ENCODE measurements around the gene C1orf174.

The C1orf174 gene

DNA sequence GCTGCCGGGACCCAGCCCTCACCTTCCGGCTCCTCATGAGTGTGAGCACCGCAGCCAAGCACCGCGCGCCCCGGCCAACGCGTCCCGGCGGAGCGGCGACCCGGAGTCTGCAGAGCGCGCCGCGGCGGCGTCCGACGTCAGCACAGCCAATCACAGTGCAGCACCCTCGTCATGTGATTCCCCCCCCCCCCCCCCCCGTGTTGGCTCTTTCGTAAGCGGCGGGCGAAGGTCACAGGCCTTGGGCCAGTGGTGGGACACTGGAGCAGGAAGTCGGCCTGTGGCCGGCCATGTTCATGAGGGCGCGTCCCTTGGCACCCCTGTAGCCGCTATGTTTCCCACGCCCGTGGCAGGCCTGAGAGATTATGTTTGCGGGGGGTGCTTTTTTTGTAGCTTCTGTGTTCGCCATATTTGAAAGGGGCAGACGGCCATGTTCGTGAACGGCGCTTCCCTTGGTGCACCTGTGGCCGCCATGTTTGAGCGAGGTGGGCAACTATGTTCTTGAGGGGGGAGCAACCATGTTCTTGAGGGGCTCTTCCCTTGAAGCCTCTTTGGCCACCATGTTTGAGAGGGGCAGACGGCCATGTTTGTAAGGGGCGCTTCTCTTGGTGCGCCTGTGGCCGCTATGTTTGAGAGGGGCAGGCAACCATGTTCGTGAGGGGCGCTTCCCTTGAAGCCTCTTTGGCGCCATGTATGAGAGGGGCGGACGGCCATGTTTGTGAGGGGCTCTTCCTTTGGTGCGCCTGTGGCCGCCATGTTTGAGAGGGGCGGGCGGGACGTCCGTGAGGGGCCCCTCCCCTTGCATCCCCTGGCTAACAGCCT lies at the start of gene C1orf174:
Gene C1orf174, minus strand, starts transcription at position 123 of the 819 bp plus-strand sequence. Its CDS starts 86 bp downstream, at position 37.
- H3K4me1 ChIP-seq (ENCODE audit: insufficient read depth, low read length), result peaks cover 5% of the 10 kb centered on the region; the same call in 1 of the 2 replicates
- H3K9ac ChIP-seq (ENCODE audit: low read depth, low read length), result peak within 1 kb of the TSS; percentile 83
- H3K9me3 ChIP-seq (ENCODE audit: control insufficient read depth, insufficient read depth, low read length), result no peaks in the 10 kb centered on the region
- H3K36me3 ChIP-seq (ENCODE audit: insufficient read depth, low read length), result no peaks in the 10 kb centered on the region

DNA sequence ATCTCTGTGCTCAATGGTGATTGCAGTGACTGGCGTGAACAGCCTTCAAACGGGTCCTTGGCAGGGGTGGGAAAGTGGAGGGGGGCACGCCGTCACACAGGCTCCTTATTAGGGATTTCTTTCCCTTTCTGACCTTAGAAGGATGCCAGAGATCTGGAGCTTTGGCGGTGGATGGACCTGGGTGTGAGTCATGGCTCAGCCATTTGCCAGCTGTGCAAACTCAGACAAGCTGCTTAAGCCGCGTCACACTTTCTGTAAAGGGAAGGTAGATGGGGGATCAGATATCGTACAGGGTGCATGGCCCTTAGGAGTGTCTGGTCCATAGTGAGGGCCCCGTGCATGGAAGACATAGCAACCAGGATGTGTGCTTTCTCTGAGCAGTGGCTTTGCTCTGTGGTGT lies 48.3 kb upstream of the C1orf174 start:
- H3K9ac ChIP-seq (ENCODE audit: low read depth, low read length), result no peak overlapping the region
- no peaks in the 10 kb centered on the region for H3K4me1 ChIP-seq (ENCODE audit: insufficient read depth, low read length)
- H3K9me3 ChIP-seq (ENCODE audit: control insufficient read depth, insufficient read depth, low read length), result peaks cover 4% of the 10 kb centered on the region; the same call in 1 of the 2 replicates
- H3K36me3 ChIP-seq (ENCODE audit: insufficient read depth, low read length), result no peaks in the 10 kb centered on the region

DNA sequence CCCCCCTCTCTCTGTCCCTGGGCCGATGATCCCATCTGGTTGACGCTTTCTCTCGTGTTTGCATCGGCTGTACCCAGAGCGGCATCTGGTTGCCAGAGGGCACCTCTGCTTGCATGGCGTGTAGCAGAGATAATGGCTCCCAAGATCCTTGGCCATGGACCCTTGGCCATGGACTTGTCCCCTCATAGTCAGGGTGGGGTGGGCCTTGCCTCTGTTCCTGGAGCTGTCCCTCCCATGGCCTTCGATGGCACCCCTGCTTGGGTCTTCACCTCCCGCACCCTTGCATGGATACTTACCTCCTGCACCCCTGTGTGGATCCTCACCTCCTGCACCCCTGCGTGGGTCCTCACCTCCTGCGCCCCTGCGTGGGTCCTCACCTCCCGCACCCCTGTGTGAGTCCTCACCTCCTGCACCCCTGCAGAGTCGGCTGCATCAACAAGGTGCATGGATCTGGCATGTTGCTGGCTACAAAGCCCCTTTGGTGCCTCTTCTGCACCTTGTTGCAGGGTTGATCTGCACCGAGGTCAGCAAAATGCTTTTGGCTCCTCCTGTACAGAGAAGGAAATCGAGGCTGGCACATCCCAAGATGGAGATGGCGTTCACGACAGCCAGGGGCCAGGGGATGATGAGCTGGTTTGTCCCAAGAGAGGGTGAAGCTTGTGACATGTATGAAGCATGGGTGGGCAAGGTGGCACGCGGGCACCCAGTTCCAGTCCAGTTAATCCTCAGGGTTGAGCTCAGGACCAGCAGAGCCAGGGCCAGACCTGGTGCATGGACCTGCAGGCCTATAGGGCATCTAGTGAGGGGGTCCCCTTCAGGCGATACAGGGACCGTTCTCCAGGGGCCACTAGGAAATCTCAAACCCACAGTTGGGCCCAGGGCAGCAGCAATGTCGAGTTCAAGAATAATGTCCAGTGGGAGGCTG lies 46.1 kb upstream of the C1orf174 start:
- H3K4me1 ChIP-seq (ENCODE audit: insufficient read depth, low read length), result no peaks in the 10 kb centered on the region
- no peak overlapping the region for H3K9ac ChIP-seq (ENCODE audit: low read depth, low read length)
- peaks cover 4% of the 10 kb centered on the region; the same call in 1 of the 2 replicates for H3K9me3 ChIP-seq (ENCODE audit: control insufficient read depth, insufficient read depth, low read length)
- H3K36me3 ChIP-seq (ENCODE audit: insufficient read depth, low read length), result no peaks in the 10 kb centered on the region

DNA sequence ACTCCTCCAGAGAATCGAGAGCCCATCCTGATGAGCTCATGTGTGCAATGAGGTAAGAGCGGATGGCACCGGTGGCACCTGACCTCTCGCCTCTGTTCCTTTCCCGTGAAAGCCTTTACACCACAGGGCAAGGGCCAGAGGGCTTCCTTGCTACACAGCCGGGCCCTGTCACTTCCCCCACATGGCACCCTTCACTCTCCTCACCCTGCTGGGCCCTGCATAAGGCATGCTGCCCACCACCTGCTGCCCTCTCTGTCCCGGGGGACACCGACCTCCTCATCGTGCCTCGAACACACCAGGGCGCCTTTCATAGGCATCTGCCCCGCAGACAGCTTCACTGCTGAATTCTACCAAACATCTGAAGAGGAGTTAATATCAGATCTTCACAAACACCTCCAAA lies 45.1 kb upstream of the C1orf174 start:
- H3K9ac ChIP-seq (ENCODE audit: low read depth, low read length), result no peak overlapping the region
- H3K9me3 ChIP-seq (ENCODE audit: control insufficient read depth, insufficient read depth, low read length), result peaks cover 4% of the 10 kb centered on the region; the same call in 1 of the 2 replicates
- no peaks in the 10 kb centered on the region for H3K4me1 ChIP-seq (ENCODE audit: insufficient read depth, low read length)
- H3K36me3 ChIP-seq (ENCODE audit: insufficient read depth, low read length), result no peaks in the 10 kb centered on the region

DNA sequence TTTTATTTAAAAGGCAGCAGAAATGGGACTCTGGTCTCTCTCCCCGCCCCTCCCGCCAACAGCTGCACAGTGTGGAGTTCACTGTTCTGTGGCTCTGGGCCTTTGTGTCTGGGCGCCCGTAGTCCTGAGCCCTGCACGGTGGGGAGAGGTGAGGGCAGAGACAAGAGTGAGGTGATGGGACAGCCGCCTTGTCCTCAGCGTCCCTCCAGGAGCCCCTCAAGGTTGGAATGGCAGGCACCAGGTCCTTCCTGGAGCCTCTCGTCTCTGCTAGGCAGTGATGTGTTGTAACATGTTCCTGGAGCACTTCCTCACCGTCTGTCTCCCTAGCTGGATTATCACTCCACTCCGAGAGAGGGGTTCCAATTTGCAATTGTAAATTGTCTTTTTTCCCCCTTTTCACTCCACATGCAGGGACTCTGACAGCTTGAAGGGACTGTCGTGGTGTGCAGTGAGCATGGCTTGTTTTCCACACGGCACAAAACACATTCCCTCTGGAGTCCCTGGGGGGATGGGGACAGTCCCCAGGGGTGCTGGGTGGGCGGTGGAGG lies 44.6 kb upstream of the C1orf174 start:
- H3K36me3 ChIP-seq (ENCODE audit: insufficient read depth, low read length), result no peaks in the 10 kb centered on the region
- peaks cover 4% of the 10 kb centered on the region; the same call in 1 of the 2 replicates for H3K9me3 ChIP-seq (ENCODE audit: control insufficient read depth, insufficient read depth, low read length)
- no peaks in the 10 kb centered on the region for H3K4me1 ChIP-seq (ENCODE audit: insufficient read depth, low read length)
- no peak overlapping the region for H3K9ac ChIP-seq (ENCODE audit: low read depth, low read length)

DNA sequence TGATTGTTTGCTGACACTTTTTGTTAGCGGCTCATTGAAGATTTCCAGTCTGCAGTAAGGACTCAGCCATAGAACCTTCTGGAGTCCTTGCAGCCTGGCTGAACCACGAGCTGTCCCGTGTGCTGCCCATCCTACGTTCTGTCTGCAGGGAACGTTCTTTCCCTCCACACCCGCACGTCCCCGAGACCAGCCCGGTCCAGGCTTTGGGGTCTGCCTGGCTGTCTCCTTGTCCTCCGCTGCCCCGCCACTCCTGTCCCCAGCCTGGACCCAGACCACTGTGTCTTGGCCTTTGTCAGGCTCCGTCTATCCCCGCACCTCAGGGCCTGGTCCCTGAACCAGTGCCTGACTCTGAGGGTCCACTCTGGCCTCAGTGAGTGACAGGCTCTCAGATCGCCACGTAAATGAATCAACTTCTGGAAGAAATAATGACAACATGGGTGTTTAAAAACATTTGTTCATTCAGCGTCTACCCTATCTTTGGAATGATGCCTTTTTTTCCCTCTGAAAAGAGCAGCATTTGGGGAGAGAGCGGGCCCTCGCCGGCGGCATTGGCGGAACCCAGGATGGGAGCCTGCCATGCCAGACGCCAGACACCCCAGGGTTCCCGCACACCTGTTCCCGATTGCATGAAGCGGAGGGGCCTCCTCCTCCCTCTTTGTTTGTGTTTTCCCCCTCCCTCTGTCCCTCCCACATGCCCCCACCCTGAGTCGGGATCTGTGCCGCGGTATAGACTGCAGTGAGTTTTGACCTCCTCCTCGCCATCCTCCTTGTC lies 43.9 kb upstream of the C1orf174 start:
- Histone ChIP-seq H3K9ac (ENCODE audit: low read depth, low read length) (no peak overlapping the region), H3K9me3 (ENCODE audit: control insufficient read depth, insufficient read depth, low read length) (no peaks in the 10 kb centered on the region), H3K36me3 (ENCODE audit: insufficient read depth, low read length) (no peaks in the 10 kb centered on the region), H3K4me1 (ENCODE audit: insufficient read depth, low read length) (no peaks in the 10 kb centered on the region)

DNA sequence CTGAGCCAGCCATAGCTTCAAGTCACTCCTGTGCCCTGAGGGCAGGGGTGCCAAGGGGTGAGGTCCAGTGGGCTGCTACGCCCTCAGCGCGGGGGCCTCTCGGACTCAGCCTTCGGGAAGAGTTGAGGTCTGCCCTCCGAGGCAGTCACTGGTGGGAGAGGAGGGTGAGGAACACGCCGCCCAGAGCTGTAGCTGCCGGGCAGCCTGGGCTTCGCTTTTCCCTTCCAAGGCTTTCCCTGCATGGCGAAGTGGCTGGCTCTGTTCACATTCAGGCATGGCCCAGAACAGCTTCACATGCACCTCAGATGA lies 43.0 kb upstream of the C1orf174 start:
- Histone ChIP-seq H3K9ac (ENCODE audit: low read depth, low read length) (no peak overlapping the region), H3K4me1 (ENCODE audit: insufficient read depth, low read length) (no peaks in the 10 kb centered on the region), H3K9me3 (ENCODE audit: control insufficient read depth, insufficient read depth, low read length) (no peaks in the 10 kb centered on the region), H3K36me3 (ENCODE audit: insufficient read depth, low read length) (no peaks in the 10 kb centered on the region)

DNA sequence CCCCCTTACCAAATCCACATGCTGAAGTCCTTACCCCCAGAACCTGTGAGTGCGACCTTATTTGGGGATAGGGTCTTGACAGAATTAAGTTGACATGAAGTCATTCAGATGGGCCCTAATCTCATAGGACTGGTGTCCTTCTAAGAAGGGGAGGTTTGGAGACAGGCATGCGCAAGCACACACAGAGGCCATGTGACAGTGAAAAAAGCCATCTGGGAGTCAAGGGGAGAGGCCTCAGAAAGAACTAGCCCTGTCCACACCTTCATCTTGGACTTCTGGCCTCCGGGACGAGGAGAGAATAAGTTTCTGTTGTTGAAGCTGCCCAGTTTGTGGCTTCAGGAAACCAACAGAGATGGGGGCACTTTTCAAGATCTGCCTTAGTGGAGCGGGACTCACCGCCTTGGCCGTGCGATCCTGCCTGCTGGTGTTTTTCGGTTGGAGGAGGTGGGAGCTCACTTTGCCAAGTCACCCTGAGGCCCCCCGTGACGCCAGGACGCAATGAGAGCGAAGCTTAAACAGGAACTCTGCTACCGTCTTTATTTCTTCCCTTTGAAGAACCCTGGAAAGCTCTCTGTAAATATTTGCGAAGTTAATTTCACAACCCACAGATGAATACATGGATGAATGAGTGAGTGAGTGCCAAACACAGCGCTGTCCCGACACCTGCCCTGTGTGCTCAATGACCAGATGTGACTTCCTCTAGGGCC lies 42.5 kb upstream of the C1orf174 start:
- Histone ChIP-seq H3K9me3 (ENCODE audit: control insufficient read depth, insufficient read depth, low read length) (no peaks in the 10 kb centered on the region), H3K4me1 (ENCODE audit: insufficient read depth, low read length) (no peaks in the 10 kb centered on the region), H3K36me3 (ENCODE audit: insufficient read depth, low read length) (no peaks in the 10 kb centered on the region), H3K9ac (ENCODE audit: low read depth, low read length) (no peak overlapping the region)

DNA sequence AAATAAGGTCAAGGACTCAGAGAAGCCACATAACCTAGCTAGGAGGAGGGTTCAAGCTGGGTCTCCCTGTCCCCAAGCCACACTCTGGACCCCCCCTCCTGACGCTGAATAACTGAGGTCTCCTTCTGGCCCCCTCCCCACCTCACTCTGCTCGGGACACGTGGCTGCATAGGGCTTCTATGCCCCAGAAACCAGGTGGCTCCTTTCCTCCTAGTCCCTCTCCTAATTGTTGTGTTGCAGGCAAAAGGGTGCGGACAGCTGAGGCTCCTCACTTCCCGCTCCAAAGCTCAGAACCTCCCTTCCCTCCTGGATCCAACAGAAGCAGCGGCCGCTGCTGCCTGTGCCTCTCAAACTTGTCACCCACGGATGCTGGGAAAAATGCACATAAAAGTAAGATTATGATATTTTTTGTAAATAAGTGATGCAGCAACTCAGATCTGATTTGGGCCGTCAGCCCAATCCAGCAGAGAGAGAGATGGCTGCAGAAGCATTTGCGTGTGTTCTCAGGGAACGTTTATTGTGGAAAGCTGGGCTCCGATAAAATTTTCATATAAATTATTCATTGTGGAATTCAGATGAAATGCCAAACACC lies 40.8 kb upstream of the C1orf174 start:
- Histone ChIP-seq H3K36me3 (ENCODE audit: insufficient read depth, low read length) (no peaks in the 10 kb centered on the region), H3K9me3 (ENCODE audit: control insufficient read depth, insufficient read depth, low read length) (no peaks in the 10 kb centered on the region), H3K9ac (ENCODE audit: low read depth, low read length) (no peak overlapping the region), H3K4me1 (ENCODE audit: insufficient read depth, low read length) (no peaks in the 10 kb centered on the region)

DNA sequence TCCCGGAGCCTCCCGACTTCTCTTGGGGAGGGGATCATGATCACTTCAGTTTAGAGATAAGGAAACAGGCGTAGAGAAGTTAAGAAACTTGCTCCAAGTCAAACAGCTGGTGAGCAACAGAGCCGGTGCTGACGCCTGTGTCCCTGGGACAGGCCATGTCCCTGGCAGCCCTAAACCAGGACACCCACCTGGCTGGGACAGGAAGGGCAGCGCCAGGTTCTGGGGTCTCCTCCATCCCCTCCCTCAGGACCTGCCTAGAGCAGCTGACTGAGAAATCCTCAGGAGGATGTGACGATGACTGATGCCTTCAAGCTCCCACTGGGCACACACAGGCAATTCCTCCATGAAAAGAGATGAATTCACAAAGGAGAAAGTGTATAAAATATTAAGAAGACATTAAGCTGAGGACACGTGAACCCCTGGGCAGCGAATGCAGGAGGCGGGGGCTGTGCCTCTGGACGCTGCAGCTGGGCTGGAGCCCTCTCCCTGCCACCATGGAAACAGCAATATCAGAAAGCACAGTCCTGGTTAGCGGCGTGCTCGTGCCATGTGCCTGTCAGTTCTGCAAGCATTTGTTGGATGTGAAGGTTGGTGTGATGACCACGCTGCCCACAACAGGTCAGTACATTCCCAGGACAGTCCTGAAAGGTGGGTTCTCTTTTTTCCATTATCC lies 40.1 kb upstream of the C1orf174 start:
- no peaks in the 10 kb centered on the region for H3K36me3 ChIP-seq (ENCODE audit: insufficient read depth, low read length)
- no peak overlapping the region for H3K9ac ChIP-seq (ENCODE audit: low read depth, low read length)
- H3K4me1 ChIP-seq (ENCODE audit: insufficient read depth, low read length), result no peaks in the 10 kb centered on the region
- H3K9me3 ChIP-seq (ENCODE audit: control insufficient read depth, insufficient read depth, low read length), result no peaks in the 10 kb centered on the region

DNA sequence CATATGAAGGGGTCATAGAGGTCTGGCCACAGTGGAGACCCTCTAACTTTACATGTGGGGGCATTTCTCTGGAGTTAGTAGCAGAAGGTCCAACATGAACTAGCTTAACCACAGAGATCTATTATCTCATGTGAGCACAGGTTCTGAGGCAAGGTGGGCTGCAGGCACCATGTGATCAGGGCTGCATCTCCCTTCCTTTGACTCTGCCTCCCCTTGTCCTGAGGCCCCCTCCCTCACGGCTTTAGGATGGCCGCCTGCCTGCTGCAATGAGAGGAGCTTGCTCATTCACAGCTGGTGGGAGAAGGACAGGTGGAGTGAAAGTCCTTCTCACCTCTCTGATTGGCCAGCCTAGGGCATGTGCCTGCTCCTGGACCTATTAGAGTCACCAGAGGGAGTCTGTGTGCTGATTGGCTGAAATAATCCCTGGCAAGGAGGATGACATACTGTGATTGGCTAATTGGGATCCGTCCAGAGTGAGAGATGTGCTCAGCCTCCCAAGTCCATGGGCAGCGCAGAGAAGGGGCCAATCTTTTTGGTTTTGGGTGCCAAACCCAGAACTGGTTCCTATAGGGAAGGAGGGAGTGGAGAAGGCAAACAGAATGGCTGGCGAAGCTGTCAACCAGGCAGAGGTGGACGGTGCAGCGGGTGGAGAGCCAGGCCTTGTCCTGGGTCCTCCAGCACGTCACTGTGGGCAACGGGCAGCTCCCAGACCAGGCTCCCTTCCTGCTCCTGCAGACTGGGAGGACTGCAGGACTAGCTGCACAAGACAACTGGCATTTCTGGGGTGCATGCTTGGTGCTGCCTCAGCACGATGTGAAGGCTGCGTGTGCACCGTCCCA lies 39.4 kb upstream of the C1orf174 start:
- Histone ChIP-seq H3K9me3 (ENCODE audit: control insufficient read depth, insufficient read depth, low read length) (no peaks in the 10 kb centered on the region), H3K9ac (ENCODE audit: low read depth, low read length) (no peak overlapping the region), H3K36me3 (ENCODE audit: insufficient read depth, low read length) (no peaks in the 10 kb centered on the region), H3K4me1 (ENCODE audit: insufficient read depth, low read length) (no peaks in the 10 kb centered on the region)

DNA sequence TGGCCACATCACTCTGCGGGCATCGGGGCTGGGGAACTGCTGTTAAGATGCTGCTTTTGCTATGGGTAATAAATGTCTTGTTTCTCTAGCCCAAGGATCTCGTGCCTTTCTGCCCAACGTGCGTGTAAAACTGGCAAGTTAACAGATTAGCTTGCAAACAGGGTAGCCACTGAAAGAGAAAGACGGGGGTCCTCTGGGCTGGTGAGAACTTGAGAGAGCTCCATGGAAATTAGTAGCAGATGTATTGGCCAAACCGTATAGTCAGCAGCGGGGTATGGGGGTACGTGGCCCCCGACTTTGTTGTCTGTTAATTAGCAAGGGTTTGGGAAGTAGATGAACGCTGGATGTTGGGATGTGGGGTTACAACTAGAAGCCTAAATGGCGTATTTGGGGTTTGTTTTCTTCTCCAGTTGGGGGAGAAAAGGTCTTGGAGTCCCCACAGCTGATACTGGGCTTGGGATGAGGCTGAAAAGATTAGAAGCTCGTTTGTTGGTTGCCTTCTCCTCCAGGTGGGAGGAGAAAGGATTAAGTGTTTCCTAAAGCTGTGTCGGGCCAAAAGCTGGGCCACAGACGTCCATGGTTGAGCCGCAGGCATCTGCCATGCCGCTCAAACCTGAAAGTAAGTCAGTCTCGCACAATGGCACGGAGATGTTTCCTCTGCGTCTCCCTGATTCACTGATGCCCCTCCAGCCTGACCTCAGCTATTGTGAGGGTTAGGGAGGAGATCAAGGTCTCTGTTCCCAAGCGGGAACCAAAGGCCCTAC lies 32.3 kb upstream of the C1orf174 start:
- no peaks in the 10 kb centered on the region for H3K9me3 ChIP-seq (ENCODE audit: control insufficient read depth, insufficient read depth, low read length)

More for the DNA sequence above, 32.3 kb upstream of the C1orf174 start:
- Histone ChIP-seq H3K9ac (ENCODE audit: low read depth, low read length) (no peak overlapping the region), H3K36me3 (ENCODE audit: insufficient read depth, low read length) (no peaks in the 10 kb centered on the region), H3K4me1 (ENCODE audit: insufficient read depth, low read length) (no peaks in the 10 kb centered on the region)

Data from ES-I3 (cell line).